ENCODE measurements around the gene GTF2H4. TPM values are rescaled to one million over a fixed set of nuclear protein-coding genes. Genes with fewer than 3 reads are reported as not detected.

The GTF2H4 gene
- polyA plus RNA-seq, 1 donor from 2014 or later = 8.4 TPM

- Mint-ChIP-seq H3K27ac (no peak overlapping the region), H3K4me1 (peaks cover 0 to 3% (median 0%) of the 10 kb centered on the region in 3 donors), H3K36me3 (no peaks in the 10 kb centered on the region), H3K9me3 (no peaks in the 10 kb centered on the region), H3K4me3 (no peak overlapping the region), H3K27me3 (peaks cover 22% of the 10 kb centered on the region)
Measured at GRCh38 chr6:30938730-30939129, 30.7 kb downstream of the GTF2H4 start.

DNA sequence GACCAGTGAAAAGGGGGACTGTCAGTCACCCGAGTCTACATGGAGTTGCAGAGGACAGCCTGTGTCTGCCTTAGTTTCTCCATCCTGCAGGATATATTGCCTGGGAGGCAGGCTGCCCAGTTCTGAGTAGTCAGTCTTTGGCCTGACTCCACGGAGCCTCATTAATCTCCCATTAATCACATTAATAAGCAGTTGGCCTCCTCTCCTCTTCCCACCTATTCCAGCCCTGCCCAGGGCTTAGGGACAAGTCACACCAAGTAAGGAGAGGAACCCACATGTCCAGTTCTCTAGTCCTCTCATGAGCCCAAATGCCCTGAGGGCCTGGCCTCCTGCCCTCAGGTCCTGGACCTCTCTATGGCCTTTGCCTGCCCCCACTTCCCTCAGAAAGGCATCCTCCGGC is 31.5 kb downstream of the GTF2H4 start:
- Mint-ChIP-seq H3K36me3 (no peaks in the 10 kb centered on the region), H3K9me3 (no peaks in the 10 kb centered on the region), H3K27ac (no peak overlapping the region), H3K4me3 (peak overlapping the region in 1 of 4 donors; percentile 71), H3K4me1 (peaks cover 0 to 3% (median 0%) of the 10 kb centered on the region in 3 donors), H3K27me3 (peaks cover 30% of the 10 kb centered on the region)

DNA sequence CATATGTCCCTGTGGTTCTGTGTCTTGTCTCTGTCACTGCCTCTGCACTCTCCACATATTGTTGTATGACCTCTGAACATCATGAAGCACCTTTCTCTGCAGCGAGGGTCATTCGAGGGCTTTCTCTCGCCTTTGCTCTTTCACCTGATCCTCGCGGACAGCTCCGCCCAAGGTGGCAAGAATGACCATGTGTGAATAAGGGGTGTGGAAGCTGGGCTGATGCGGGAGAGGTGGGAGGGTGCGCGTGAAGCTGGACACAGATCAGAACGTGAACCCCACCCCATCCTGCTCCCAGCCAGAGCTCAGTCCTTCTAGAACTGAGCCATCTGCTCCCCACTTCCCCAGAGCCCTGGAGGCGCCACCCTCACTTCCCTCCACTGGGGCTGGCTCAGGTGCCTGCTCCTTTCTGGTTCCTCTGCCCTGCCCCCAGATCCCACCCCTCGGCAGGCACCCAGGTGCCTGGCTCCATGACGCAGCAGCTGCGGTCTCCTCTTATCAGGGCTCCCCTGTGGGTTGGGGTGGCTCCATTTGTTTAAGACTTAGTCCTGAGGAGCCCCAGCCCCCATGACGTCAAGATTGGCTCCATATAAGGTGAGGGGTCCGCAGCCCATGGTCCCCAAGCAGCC is 32.5 kb downstream of the GTF2H4 start, which contains the start of gene MUCL3:
Gene MUCL3, plus strand, starts transcription at position 613 of the 626 bp plus-strand sequence. CDS start 27 bp downstream, outside the sequence.
- Mint-ChIP-seq H3K9me3 (no peaks in the 10 kb centered on the region), H3K4me1 (peaks cover 0 to 3% (median 0%) of the 10 kb centered on the region in 3 donors), H3K27me3 (peaks cover 40% of the 10 kb centered on the region), H3K36me3 (no peaks in the 10 kb centered on the region), H3K4me3 (peak within 1 kb of the TSS in 2 of 4 donors; percentile 46 to 71), H3K27ac (no peak within 1 kb of the TSS)

GRCh38 chr6:30942338-30943060 is 34.5 kb downstream of the GTF2H4 start:
- H3K27ac Mint-ChIP-seq = no peak overlapping the region
- H3K27me3 Mint-ChIP-seq = peaks cover 43% of the 10 kb centered on the region
- no peaks in the 10 kb centered on the region for H3K9me3 Mint-ChIP-seq
- no peak overlapping the region for H3K4me3 Mint-ChIP-seq
- peaks cover 0 to 3% (median 0%) of the 10 kb centered on the region in 3 donors for H3K4me1 Mint-ChIP-seq
- H3K36me3 Mint-ChIP-seq = no peaks in the 10 kb centered on the region

- Mint-ChIP-seq H3K27ac (no peak overlapping the region), H3K27me3 (peaks cover 44% of the 10 kb centered on the region)
Measured at GRCh38 chr6:30944051-30944450, 36.0 kb downstream of the GTF2H4 start.

GRCh38 chr6:30945281-30945680 is 37.3 kb downstream of the GTF2H4 start:
- Mint-ChIP-seq H3K27me3 (peaks cover 38% of the 10 kb centered on the region), H3K4me1 (peaks cover 0 to 3% (median 0%) of the 10 kb centered on the region in 3 donors), H3K4me3 (no peak overlapping the region), H3K27ac (no peak overlapping the region), H3K9me3 (no peaks in the 10 kb centered on the region), H3K36me3 (peaks cover 3% of the 10 kb centered on the region)

More at GRCh38 chr6:30944051-30944450, 36.0 kb downstream of the GTF2H4 start:
- Mint-ChIP-seq H3K4me1 (peaks cover 0 to 3% (median 0%) of the 10 kb centered on the region in 3 donors), H3K36me3 (peaks cover under 1% of the 10 kb centered on the region), H3K9me3 (no peaks in the 10 kb centered on the region), H3K4me3 (no peak overlapping the region)

- H3K27me3 Mint-ChIP-seq = peaks cover 43% of the 10 kb centered on the region
- no peaks in the 10 kb centered on the region for H3K9me3 Mint-ChIP-seq
- H3K27ac Mint-ChIP-seq = no peak overlapping the region
- H3K4me3 Mint-ChIP-seq = no peak overlapping the region
- H3K36me3 Mint-ChIP-seq = peaks cover 3% of the 10 kb centered on the region
- peaks cover 0 to 2% (median 0%) of the 10 kb centered on the region in 3 donors for H3K4me1 Mint-ChIP-seq
Measured at GRCh38 chr6:30947231-30947630, 39.2 kb downstream of the GTF2H4 start.

DNA sequence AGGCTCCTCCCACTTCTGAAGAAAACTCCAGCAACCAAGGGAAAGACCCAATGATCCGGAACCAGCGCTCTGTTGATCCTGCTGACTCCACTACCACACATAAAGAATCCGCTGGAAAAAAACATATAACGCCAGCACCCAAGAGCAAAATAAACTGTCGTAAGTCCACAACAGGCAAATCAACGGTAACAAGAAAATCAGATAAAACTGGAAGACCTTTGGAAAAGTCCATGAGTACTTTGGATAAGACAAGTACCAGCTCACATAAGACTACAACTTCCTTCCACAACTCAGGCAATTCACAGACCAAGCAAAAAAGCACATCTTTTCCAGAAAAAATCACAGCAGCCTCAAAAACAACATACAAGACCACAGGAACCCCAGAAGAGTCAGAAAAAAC is 40.8 kb downstream of the GTF2H4 start:
- Mint-ChIP-seq H3K9me3 (no peaks in the 10 kb centered on the region), H3K4me1 (no peaks in the 10 kb centered on the region), H3K27ac (no peak overlapping the region), H3K27me3 (peaks cover 30% of the 10 kb centered on the region), H3K36me3 (peaks cover 3% of the 10 kb centered on the region), H3K4me3 (no peak overlapping the region)

DNA sequence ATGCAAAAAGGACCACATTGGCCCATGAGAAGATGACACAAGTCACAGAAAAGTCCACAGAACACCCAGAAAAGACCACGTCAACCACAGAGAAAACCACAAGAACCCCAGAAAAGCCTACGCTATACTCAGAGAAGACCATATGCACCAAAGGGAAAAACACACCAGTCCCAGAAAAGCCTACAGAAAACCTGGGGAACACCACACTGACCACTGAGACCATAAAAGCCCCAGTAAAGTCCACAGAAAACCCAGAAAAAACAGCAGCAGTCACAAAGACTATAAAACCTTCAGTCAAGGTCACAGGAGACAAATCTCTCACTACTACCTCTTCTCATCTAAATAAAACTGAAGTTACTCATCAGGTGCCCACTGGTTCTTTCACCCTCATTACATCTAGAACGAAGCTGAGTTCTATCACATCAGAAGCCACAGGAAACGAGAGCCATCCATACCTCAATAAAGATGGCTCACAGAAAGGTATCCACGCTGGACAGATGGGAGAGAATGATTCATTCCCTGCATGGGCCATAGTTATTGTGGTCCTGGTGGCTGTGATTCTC is 44.0 kb downstream of the GTF2H4 start:
- peaks cover 11% of the 10 kb centered on the region for H3K27me3 Mint-ChIP-seq
- peaks cover 3% of the 10 kb centered on the region for H3K36me3 Mint-ChIP-seq
- peaks cover 11 to 17% (median 15%) of the 10 kb centered on the region in 3 donors for H3K4me1 Mint-ChIP-seq
- H3K9me3 Mint-ChIP-seq = no peaks in the 10 kb centered on the region
- H3K4me3 Mint-ChIP-seq = no peak overlapping the region
- peak overlapping the region in 1 of 3 donors; percentile 7 for H3K27ac Mint-ChIP-seq

DNA sequence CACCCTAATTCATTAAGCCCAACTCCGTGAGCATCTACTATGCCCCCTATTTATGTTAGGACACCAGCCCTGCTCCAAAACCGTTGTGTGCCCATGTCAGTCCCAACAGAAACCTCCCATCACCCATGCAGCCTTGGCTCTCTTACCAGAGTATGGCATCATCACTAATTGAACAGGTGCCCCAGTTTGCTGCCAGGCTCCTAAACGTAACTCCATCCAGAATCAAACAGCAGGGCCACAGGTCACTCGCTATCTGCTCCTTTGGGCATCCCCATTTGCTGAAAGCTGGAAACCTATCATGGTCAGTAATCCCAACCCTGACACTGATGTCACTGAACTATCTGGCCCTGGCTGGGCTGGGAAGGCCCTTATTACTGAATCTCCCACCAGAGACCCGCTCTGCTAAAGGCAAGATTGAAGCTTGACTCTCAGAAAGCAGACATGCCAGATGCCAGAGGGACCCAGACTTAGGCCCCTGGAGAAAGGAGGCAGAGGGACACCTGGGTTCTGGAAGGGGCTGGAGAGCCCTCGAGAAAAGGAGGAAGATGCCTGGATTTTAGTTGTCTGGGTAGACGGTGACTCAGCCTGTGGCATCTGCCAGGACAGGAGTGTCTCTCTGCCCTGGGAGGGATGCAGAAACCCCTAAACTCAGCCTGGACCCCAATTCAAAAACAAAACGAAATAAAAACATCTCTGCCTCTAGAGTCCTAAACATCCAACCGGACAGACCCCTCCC is 46.8 kb downstream of the GTF2H4 start:
- H3K27me3 Mint-ChIP-seq = peaks cover 14% of the 10 kb centered on the region
- no peaks in the 10 kb centered on the region for H3K9me3 Mint-ChIP-seq
- peaks cover 2% of the 10 kb centered on the region for H3K36me3 Mint-ChIP-seq
- peak overlapping the region; percentile 82 to 93 (median 86) for H3K4me3 Mint-ChIP-seq
- peak overlapping the region in 2 of 3 donors; percentile 68 to 85 for H3K27ac Mint-ChIP-seq
- H3K4me1 Mint-ChIP-seq = peaks cover 11 to 22% (median 18%) of the 10 kb centered on the region in 3 donors

GRCh38 chr6:30955367-30956042 is 47.5 kb downstream of the GTF2H4 start:
- Mint-ChIP-seq H3K4me3 (peak overlapping the region; percentile 82 to 93 (median 86)), H3K27ac (peak overlapping the region; percentile 4 to 85 (median 68)), H3K27me3 (peaks cover 13% of the 10 kb centered on the region), H3K9me3 (no peaks in the 10 kb centered on the region), H3K36me3 (no peaks in the 10 kb centered on the region), H3K4me1 (peaks cover 11 to 22% (median 18%) of the 10 kb centered on the region in 3 donors)

- peaks cover 11 to 22% (median 18%) of the 10 kb centered on the region in 3 donors for H3K4me1 Mint-ChIP-seq
- H3K9me3 Mint-ChIP-seq = no peaks in the 10 kb centered on the region
- H3K27me3 Mint-ChIP-seq = peaks cover 6% of the 10 kb centered on the region
- peak overlapping the region in 1 of 4 donors; percentile 72 for H3K4me3 Mint-ChIP-seq
- H3K36me3 Mint-ChIP-seq = no peaks in the 10 kb centered on the region
- no peak overlapping the region for H3K27ac Mint-ChIP-seq
Measured at GRCh38 chr6:30957716-30958115, 49.7 kb downstream of the GTF2H4 start.

DNA sequence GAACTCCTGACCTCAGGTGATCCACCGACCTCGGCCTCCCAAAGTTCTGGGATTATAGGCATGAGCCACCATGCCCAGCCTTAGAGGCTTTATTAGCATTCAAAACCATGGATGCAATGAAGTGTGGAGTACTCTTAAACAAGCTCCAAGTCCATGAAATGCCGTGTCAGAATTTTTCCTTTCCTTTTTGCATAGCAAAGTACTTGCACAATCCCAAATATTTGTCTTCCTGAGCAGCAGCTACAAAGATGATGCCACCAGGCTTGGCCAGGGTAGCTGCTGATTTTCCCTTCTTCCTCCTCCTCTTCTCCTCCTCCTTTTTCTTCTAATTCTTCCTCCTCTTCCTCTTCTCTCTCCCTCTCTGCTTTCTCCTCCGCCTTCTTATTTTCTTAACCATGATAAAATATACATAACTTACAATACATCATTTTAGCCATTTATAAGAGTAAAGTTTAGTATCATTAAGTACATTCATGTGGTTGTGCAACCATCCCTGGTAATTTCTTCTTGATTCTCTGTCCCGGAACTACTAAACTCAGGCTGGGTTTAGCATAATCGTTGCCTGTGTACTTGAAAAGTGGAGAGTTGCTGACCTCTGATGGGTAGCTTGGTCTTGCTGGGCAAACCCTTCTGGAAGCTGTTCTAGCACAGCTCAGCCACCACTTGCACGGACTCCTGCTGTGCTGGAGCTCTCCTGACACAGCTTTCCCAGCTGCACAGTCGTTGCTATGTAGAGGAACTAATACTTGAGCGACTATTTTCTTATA is 53.1 kb downstream of the GTF2H4 start:
- Mint-ChIP-seq H3K36me3 (no peaks in the 10 kb centered on the region), H3K9me3 (no peaks in the 10 kb centered on the region), H3K4me1 (peaks cover 4 to 12% (median 11%) of the 10 kb centered on the region in 3 donors), H3K27me3 (peaks cover 18% of the 10 kb centered on the region), H3K27ac (peak overlapping the region in 1 of 3 donors; percentile 27), H3K4me3 (no peak overlapping the region)

GRCh38 chr6:30962716-30963115 is 54.7 kb downstream of the GTF2H4 start:
- H3K4me1 Mint-ChIP-seq = peaks cover 0 to 2% (median 0%) of the 10 kb centered on the region in 3 donors
- H3K27me3 Mint-ChIP-seq = peaks cover 19% of the 10 kb centered on the region
- H3K27ac Mint-ChIP-seq = peak overlapping the region in 1 of 3 donors; percentile 47
- H3K4me3 Mint-ChIP-seq = no peak overlapping the region
- H3K36me3 Mint-ChIP-seq = no peaks in the 10 kb centered on the region
- no peaks in the 10 kb centered on the region for H3K9me3 Mint-ChIP-seq

Measured in IgD-negative memory B cell (primary cell).